ENCODE results near the gene NACC2. TPM values are rescaled to one million over a fixed set of nuclear protein-coding genes. Genes with fewer than 3 reads are reported as not detected.
"Not testable (repeated sequence)": the region's sequence is repeated elsewhere in the genome, so short reads cannot be mapped to it uniquely, and the experiment has no call there.

NACC2 gene
- polyA plus RNA-seq, 3 donors = 8.1 to 32.4 (median 8.7) TPM

GRCh38 chr9:135968601-135969000 lies 126.5 kb downstream of the NACC2 start:
- peak overlapping the region; percentile 78 to 93 (median 89) for H3K27ac Mint-ChIP-seq
- no peaks in the 10 kb centered on the region for H3K9me3 ChIP-seq (replicated peaks in 1 of 2; ENCODE audit: control insufficient read depth in 1 of 2, insufficient read depth in 1 of 2, low read length in 2 of 2)
- WGBS (ENCODE audit: insufficient coverage) = 31% methylated on average over 7 of the region's 7 CpGs
- H3K9me3 Mint-ChIP-seq = no peaks in the 10 kb centered on the region
- H3K4me1 ChIP-seq (ENCODE audit: control insufficient read depth in 1 of 2, insufficient read depth in 2 of 2, low read length in 2 of 2) = peaks cover 37 to 42% of the 10 kb centered on the region in 2 donors
- H3K4me3 ChIP-seq (replicated peaks in 1 of 3; ENCODE audit: low read depth in 2 of 3, low read length in 3 of 3) = peak overlapping the region in 1 of 3 experiments; percentile 31
- H3K27me3 ChIP-seq (ENCODE audit: control insufficient read depth in 2 of 2, insufficient read depth in 2 of 2, low read length in 2 of 2) = no peaks in the 10 kb centered on the region
- no peaks in the 10 kb centered on the region for H3K36me3 Mint-ChIP-seq
- peak overlapping the region in 1 of 2 donors; percentile 62 for H3K4me3 Mint-ChIP-seq
- peak overlapping the region; percentile 5 for H3K9ac ChIP-seq (ENCODE audit: insufficient read depth, low read length, poor library complexity, severe bottlenecking)
- no peak for TF ChIP-seq CTCF (IDR thresholded peaks at IDR 0.05)
- H3K27ac ChIP-seq (ENCODE audit: low read depth in 1 of 2, low read length in 2 of 2) = peak overlapping the region in 1 of 2 donors; percentile 69
- no peaks in the 10 kb centered on the region for H3K79me2 ChIP-seq (ENCODE audit: insufficient read depth, low read length)
- H2AFZ ChIP-seq (ENCODE audit: insufficient read depth, low read depth, low read length, poor library complexity, severe bottlenecking) = no peak overlapping the region
- peaks cover 42% of the 10 kb centered on the region for H3K4me1 Mint-ChIP-seq
- no peaks in the 10 kb centered on the region for H3K36me3 ChIP-seq (replicated peaks in 1 of 2; ENCODE audit: control insufficient read depth in 1 of 2, insufficient read depth in 2 of 2, low read length in 2 of 2)
- intact Hi-C loops (cut with micrococcal nuclease) = loop anchor here (5.0 to 10.0 kb wide), 3 partner anchors 76 to 104 kb away; no protein-coding TSS in a partner anchor
- H3K27me3 Mint-ChIP-seq (ENCODE audit: low read depth in 3 of 3) = peaks cover 1 to 5% (median 3%) of the 10 kb centered on the region in 3 donors
- peak overlapping the region; percentile 37 for H3K4me2 ChIP-seq (replicated peaks; ENCODE audit: extremely low read depth, low read length, poor library complexity, severe bottlenecking)
- no peaks in the 10 kb centered on the region for H4K20me1 ChIP-seq (ENCODE audit: insufficient read depth, low read length)
- DNase-seq = no peak

DNA sequence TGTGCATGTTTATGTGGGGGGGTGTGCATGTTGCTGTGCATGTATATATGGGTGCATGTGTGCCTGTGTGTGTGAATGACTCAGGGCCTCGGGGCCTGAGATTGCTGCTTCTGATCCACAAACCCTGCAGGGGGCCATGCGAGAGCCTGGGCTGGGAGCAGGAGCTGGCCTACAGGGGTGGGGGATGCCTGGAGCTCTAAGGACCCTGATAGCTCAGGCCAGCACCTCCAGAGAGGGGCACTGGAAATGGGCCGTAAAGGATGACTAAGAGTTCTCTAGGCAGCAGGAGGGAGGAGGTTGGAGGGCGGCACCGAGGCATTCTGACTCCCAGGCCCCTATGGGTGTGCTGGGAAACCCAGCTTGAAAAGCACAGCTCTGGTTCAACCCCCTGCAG lies 127.0 kb downstream of the NACC2 start:
- Histone ChIP-seq H3K27ac (ENCODE audit: low read depth in 1 of 2, low read length in 2 of 2) (no peak overlapping the region), H3K9me3 (replicated peaks in 1 of 2; ENCODE audit: control insufficient read depth in 1 of 2, insufficient read depth in 1 of 2, low read length in 2 of 2) (no peaks in the 10 kb centered on the region), H3K36me3 (replicated peaks in 1 of 2; ENCODE audit: control insufficient read depth in 1 of 2, insufficient read depth in 2 of 2, low read length in 2 of 2) (no peaks in the 10 kb centered on the region), H4K20me1 (ENCODE audit: insufficient read depth, low read length) (no peaks in the 10 kb centered on the region), H3K27me3 (ENCODE audit: control insufficient read depth in 2 of 2, insufficient read depth in 2 of 2, low read length in 2 of 2) (no peaks in the 10 kb centered on the region), H3K9ac (ENCODE audit: insufficient read depth, low read length, poor library complexity, severe bottlenecking) (no peak overlapping the region), H3K4me3 (replicated peaks in 1 of 3; ENCODE audit: low read depth in 2 of 3, low read length in 3 of 3) (no peak overlapping the region), H3K4me2 (replicated peaks; ENCODE audit: extremely low read depth, low read length, poor library complexity, severe bottlenecking) (peak overlapping the region; percentile 50), H3K79me2 (ENCODE audit: insufficient read depth, low read length) (no peaks in the 10 kb centered on the region), H3K4me1 (ENCODE audit: control insufficient read depth in 1 of 2, insufficient read depth in 2 of 2, low read length in 2 of 2) (peaks cover 36 to 42% of the 10 kb centered on the region in 2 donors), H2AFZ (ENCODE audit: insufficient read depth, low read depth, low read length, poor library complexity, severe bottlenecking) (no peak overlapping the region)
- Mint-ChIP-seq H3K36me3 (no peaks in the 10 kb centered on the region), H3K9me3 (no peaks in the 10 kb centered on the region), H3K4me3 (no peak overlapping the region), H3K4me1 (peaks cover 41% of the 10 kb centered on the region), H3K27me3 (ENCODE audit: low read depth in 3 of 3) (peaks cover 1 to 5% (median 3%) of the 10 kb centered on the region in 3 donors), H3K27ac (peak overlapping the region in 6 of 7 donors; percentile 48 to 93 (median 83))
- intact Hi-C loops (cut with micrococcal nuclease) = loop anchor here (5.0 to 10.0 kb wide), 3 partner anchors 77 to 103 kb away; no protein-coding TSS in a partner anchor
- no peak for DNase-seq
- WGBS (ENCODE audit: insufficient coverage) = 44% methylated on average over 5 of the region's 5 CpGs
- TF ChIP-seq CTCF (IDR thresholded peaks at IDR 0.05) = no peak

GRCh38 chr9:135966916-135967260 lies 128.2 kb downstream of the NACC2 start:
- WGBS (ENCODE audit: insufficient coverage) = 22% methylated on average over 12 of the region's 16 CpGs
- H3K36me3 ChIP-seq (replicated peaks in 1 of 2; ENCODE audit: control insufficient read depth in 1 of 2, insufficient read depth in 2 of 2, low read length in 2 of 2); H3K9ac ChIP-seq (ENCODE audit: insufficient read depth, low read length, poor library complexity, severe bottlenecking); H3K9me3 ChIP-seq (replicated peaks in 1 of 2; ENCODE audit: control insufficient read depth in 1 of 2, insufficient read depth in 1 of 2, low read length in 2 of 2); H3K4me3 ChIP-seq (replicated peaks in 1 of 3; ENCODE audit: low read depth in 2 of 3, low read length in 3 of 3); H3K27ac Mint-ChIP-seq; H4K20me1 ChIP-seq (ENCODE audit: insufficient read depth, low read length); H3K9me3 Mint-ChIP-seq; H3K79me2 ChIP-seq (ENCODE audit: insufficient read depth, low read length); H3K27ac ChIP-seq (ENCODE audit: low read depth in 1 of 2, low read length in 2 of 2); H3K4me2 ChIP-seq (replicated peaks; ENCODE audit: extremely low read depth, low read length, poor library complexity, severe bottlenecking); H3K27me3 ChIP-seq (ENCODE audit: control insufficient read depth in 2 of 2, insufficient read depth in 2 of 2, low read length in 2 of 2); H2AFZ ChIP-seq (ENCODE audit: insufficient read depth, low read depth, low read length, poor library complexity, severe bottlenecking); DNase-seq; H3K4me3 Mint-ChIP-seq; H3K27me3 Mint-ChIP-seq (ENCODE audit: low read depth in 3 of 3); H3K36me3 Mint-ChIP-seq: not testable (repeated sequence)
- intact Hi-C loops (cut with micrococcal nuclease) = loop anchor here (2.0 to 10.0 kb wide), 5 partner anchors 56 to 156 kb away; no protein-coding TSS in a partner anchor
- H3K4me1 ChIP-seq (ENCODE audit: control insufficient read depth in 1 of 2, insufficient read depth in 2 of 2, low read length in 2 of 2) = peaks cover 45 to 47% of the 10 kb centered on the region in 2 donors
- H3K4me1 Mint-ChIP-seq = peaks cover 50% of the 10 kb centered on the region

Measured in CD14-positive monocyte (primary cell).